Endothelial cell of umbilical vein (primary cell): ENCODE results near the gene MBD5. TPM values are rescaled to one million over a fixed set of nuclear protein-coding genes. Genes with fewer than 3 reads are reported as not detected.

ENCODE experiments used
- BruUV-seq: library from RNA; stranded (reverse); fragments of 400-500 nt; replicated peaks from 2 replicates; lab custom pipeline; 2021; lab: Mats Ljungman, UMichigan
- CTCF ChIA-PET: fragments of 300-600, 350-600 bp; sonication (Branson Sonifier 250); formaldehyde crosslinking; loops from one replicate; lab custom pipeline; 2021; ENCODE audit warnings: antibody characterized with exemption, inconsistent platforms; lab: Charles Lee
- POLR2A ChIA-PET: fragments of 300-600, 350-600 bp; sonication (Branson Sonifier 250); formaldehyde crosslinking; loops from one replicate; lab custom pipeline; 2021; ENCODE audit warnings: antibody characterized with exemption, inconsistent platforms; lab: Charles Lee
- DNase-seq: peaks from one replicate; pipeline ENCODE4 v3.0.0-alpha.2; 2011; ENCODE audit warnings: low read depth, low spot score
- FAIRE-seq: peaks from 2 replicates; lab custom pipeline; 2011; peaks lifted over from hg19 to GRCh38; lab: Jason Lieb, UNC
- H2AFZ ChIP-seq: 2 replicates; pipeline ENCODE4 v1.6.0; 2012; ENCODE audit warnings: low read depth, low read length, control low read depth, inconsistent platforms
- H3K27ac ChIP-seq: 2 replicates; pipeline ENCODE4 v1.5.1; 2011; ENCODE audit warnings: low read depth, mild to moderate bottlenecking, control low read depth, low read length, moderate library complexity; ENCODE audit not compliant: insufficient read depth
- H3K27me3 ChIP-seq, 2 experiments: 2 replicates each; pipeline versions ENCODE4 v1.6.0 to v1.6.1; 2011; ENCODE audit warnings: low read length in 2 of 2, mixed read lengths in 1 of 2; ENCODE audit not compliant: control insufficient read depth in 2 of 2, insufficient read depth in 2 of 2
- H3K36me3 ChIP-seq, 2 experiments: 2 replicates in 1 of 2; 3 replicates in 1 of 2; pipeline ENCODE4 v1.5.1; 2011; ENCODE audit warnings: low read length in 2 of 2, mild to moderate bottlenecking in 1 of 2, moderate library complexity in 1 of 2; ENCODE audit not compliant: control insufficient read depth in 2 of 2, insufficient read depth in 2 of 2; ENCODE audit errors: extremely low read depth in 1 of 2
- H3K4me1 ChIP-seq: 3 replicates; pipeline ENCODE4 v1.5.1; 2011; ENCODE audit warnings: mild to moderate bottlenecking, low read length; ENCODE audit not compliant: control insufficient read depth, insufficient read depth; ENCODE audit errors: extremely low read depth
- H3K4me2 ChIP-seq: 2 replicates; pipeline ENCODE4 v1.6.1; 2011; ENCODE audit warnings: low read length, control low read depth, mixed read lengths; ENCODE audit not compliant: insufficient read depth
- H3K4me3 ChIP-seq, 3 experiments: fragments of 200-600 bp in 1 of 3; sonication (generic), shearing (Covaris generic) in 1 of 3; replicated peaks in 1 of 3; 2 replicates each; pipeline ENCODE4 v1.5.1; 2011 to 2016; ENCODE audit warnings: control low read depth in 3 of 3, low read length in 3 of 3, mild to moderate bottlenecking in 2 of 3, inconsistent platforms in 1 of 3, low read depth in 1 of 3, moderate library complexity in 1 of 3; ENCODE audit not compliant: insufficient read depth in 1 of 3
- H3K79me2 ChIP-seq: 2 replicates; pipeline ENCODE4 v1.6.0; 2012; ENCODE audit warnings: low read length, inconsistent platforms; ENCODE audit not compliant: control insufficient read depth, insufficient read depth
- H3K9ac ChIP-seq: replicated peaks from 2 replicates; pipeline ENCODE3; 2011; ENCODE audit warnings: low read length, control low read depth; ENCODE audit not compliant: insufficient read depth; ENCODE audit errors: extremely low read depth
- H3K9me1 ChIP-seq: replicated peaks from 3 replicates; pipeline ENCODE4 v1.6.0; 2011; ENCODE audit warnings: mild to moderate bottlenecking, low read length; ENCODE audit not compliant: control insufficient read depth, insufficient read depth; ENCODE audit errors: extremely low read depth
- H3K9me3 ChIP-seq: replicated peaks from 2 replicates; pipeline ENCODE4 v1.5.1; 2012; ENCODE audit warnings: low read length, inconsistent platforms; ENCODE audit not compliant: control insufficient read depth, insufficient read depth
- H4K20me1 ChIP-seq: replicated peaks from 2 replicates; pipeline ENCODE3; 2011; ENCODE audit warnings: mild to moderate bottlenecking, low read length; ENCODE audit not compliant: control insufficient read depth, insufficient read depth; ENCODE audit errors: extremely low read depth
- EZH2 ChIP-seq: IDR thresholded peaks from 2 replicates; pipeline ENCODE4 v1.6.1; 2012; ENCODE audit warnings: borderline replicate concordance, low read depth, mild to moderate bottlenecking, moderate library complexity, low read length, inconsistent platforms; ENCODE audit not compliant: severe bottlenecking
- FOS ChIP-seq: IDR thresholded peaks from 2 replicates; pipeline ENCODE4 v1.6.1; 2011; ENCODE audit warnings: mild to moderate bottlenecking, low read length, moderate library complexity, borderline replicate concordance; ENCODE audit not compliant: insufficient read depth
- GATA2 ChIP-seq: IDR thresholded peaks from 2 replicates; pipeline ENCODE4 v1.7.0; 2011; ENCODE audit warnings: low read depth, mild to moderate bottlenecking, moderate library complexity, mixed read lengths, low read length; ENCODE audit not compliant: insufficient read length, insufficient read depth
- JUN ChIP-seq: IDR thresholded peaks from 2 replicates; pipeline ENCODE4 v1.6.1; 2011; ENCODE audit warnings: borderline replicate concordance, low read depth; ENCODE audit not compliant: insufficient read length, insufficient read depth
- MYC ChIP-seq: IDR thresholded peaks from one replicate; pipeline ENCODE4 v1.6.1; 2011; ENCODE audit warnings: mild to moderate bottlenecking, low read depth, low read length
- POLR2A ChIP-seq: IDR thresholded peaks from 2 replicates; pipeline ENCODE4 v1.6.1; 2012; ENCODE audit warnings: low read depth, mild to moderate bottlenecking, control low read depth, low read length
- POLR2AphosphoS5 ChIP-seq: IDR thresholded peaks from 2 replicates; pipeline ENCODE4 v1.6.1; 2012; ENCODE audit warnings: low read depth, mild to moderate bottlenecking, control low read depth, low read length, moderate library complexity; ENCODE audit not compliant: insufficient read depth
- dilution Hi-C: fragments of 300-500 bp; cut with MboI; formaldehyde crosslinking; loops from one replicate; pipeline ENCODE4 v1.15.0; 2019; ENCODE audit warnings: low sequenced_read_pairs; ENCODE audit not compliant: extremely low pct_ligation_motif_present
- intact Hi-C: fragments of 100-400 bp; cut with micrococcal nuclease; formaldehyde crosslinking; loops from one replicate; pipeline ENCODE4 v1.10.0; 2022
- polyA plus RNA-seq, 4 experiments: library from polyadenylated mRNA; depleted of rRNA in 3 of 4; stranded (reverse) in 3 of 4; unstranded in 1 of 4; fragments of >200 nt; gene quantifications; 2 replicates each; pipeline versions ENCODE4 v1.2.1 to v1.2.3, GENCODE V29; 2011 to 2012; ENCODE audit warnings: missing spikeins in 1 of 4
- total RNA-seq: library from RNA; stranded (reverse); gene quantifications from 2 replicates; pipeline ENCODE4 v1.2.3, GENCODE V29; 2021
- TF ChIP-seq, protein P1 (sequence below), 2 donors: IDR thresholded peaks; 1 replicate in 1 of 2; 2 replicates in 1 of 2; pipeline ENCODE4 v1.5.1; 2011; ENCODE audit warnings: low read length in 2 of 2, mild to moderate bottlenecking in 2 of 2, moderate library complexity in 2 of 2, control low read depth in 1 of 2, inconsistent platforms in 1 of 2, low read depth in 1 of 2; ENCODE audit not compliant: insufficient read depth in 1 of 2; ENCODE audit errors: extremely low read depth in 1 of 2

Gene MBD5
- total and polyA plus RNA-seq, 2 donors (not counting 3 experiments of a cell fraction or from before 2014, with no cell fraction given): 11.3 to 37.0 TPM

DNA sequence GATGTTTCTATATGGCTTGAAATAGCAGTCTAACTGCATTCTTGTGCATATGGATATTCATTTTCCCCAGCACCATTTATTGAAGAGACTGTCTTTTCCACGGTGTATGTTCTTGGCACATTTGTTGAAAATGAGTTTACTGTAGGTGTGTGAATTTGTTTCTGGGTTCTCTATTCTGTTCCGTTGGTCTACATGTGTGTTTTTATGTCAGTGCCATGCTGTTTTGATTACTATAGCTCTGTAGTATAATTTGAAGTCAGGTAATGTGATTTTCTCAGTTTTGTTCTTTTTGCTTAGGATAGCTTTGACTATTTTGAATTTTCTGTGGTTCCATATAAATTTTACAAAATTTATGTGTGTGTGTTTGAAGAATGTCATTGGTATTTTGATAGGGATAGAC, 201.0 kb downstream of the MBD5 start:
- dilution Hi-C loops: no loop called here
- H3K4me1 ChIP-seq: no peaks in the 10 kb centered on the region
- no peaks in the 10 kb centered on the region for H3K27me3 ChIP-seq
- H3K9me1 ChIP-seq: no peaks in the 10 kb centered on the region
- TF ChIP-seq JUN: no peak
- TF ChIP-seq, protein P1, sequence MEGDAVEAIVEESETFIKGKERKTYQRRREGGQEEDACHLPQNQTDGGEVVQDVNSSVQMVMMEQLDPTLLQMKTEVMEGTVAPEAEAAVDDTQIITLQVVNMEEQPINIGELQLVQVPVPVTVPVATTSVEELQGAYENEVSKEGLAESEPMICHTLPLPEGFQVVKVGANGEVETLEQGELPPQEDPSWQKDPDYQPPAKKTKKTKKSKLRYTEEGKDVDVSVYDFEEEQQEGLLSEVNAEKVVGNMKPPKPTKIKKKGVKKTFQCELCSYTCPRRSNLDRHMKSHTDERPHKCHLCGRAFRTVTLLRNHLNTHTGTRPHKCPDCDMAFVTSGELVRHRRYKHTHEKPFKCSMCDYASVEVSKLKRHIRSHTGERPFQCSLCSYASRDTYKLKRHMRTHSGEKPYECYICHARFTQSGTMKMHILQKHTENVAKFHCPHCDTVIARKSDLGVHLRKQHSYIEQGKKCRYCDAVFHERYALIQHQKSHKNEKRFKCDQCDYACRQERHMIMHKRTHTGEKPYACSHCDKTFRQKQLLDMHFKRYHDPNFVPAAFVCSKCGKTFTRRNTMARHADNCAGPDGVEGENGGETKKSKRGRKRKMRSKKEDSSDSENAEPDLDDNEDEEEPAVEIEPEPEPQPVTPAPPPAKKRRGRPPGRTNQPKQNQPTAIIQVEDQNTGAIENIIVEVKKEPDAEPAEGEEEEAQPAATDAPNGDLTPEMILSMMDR (IDR thresholded peaks at IDR 0.05; ENCODE audit: extremely low read depth in 1 of 2, insufficient read depth in 1 of 2, low read depth in 1 of 2, low read length in 2 of 2): no peak
- TF ChIP-seq POLR2AphosphoS5: no peak
- no peak for TF ChIP-seq POLR2A
- no peak for TF ChIP-seq FOS
- TF ChIP-seq GATA2: no peak
- TF ChIP-seq MYC: no peak
- TF ChIP-seq EZH2: no peak
- FAIRE-seq: no peak
- H2AFZ ChIP-seq: no peak overlapping the region
- no peaks in the 10 kb centered on the region for H3K9me3 ChIP-seq
- no TSS peak for BruUV-seq
- POLR2A ChIA-PET: no interaction called here
- CTCF ChIA-PET: no interaction called here
- no peak for DNase-seq
- no peak overlapping the region for H3K4me2 ChIP-seq
- H3K36me3 ChIP-seq: no peaks in the 10 kb centered on the region
- no peaks in the 10 kb centered on the region for H3K79me2 ChIP-seq
- no peaks in the 10 kb centered on the region for H4K20me1 ChIP-seq
- intact Hi-C loops: no loop called here
- no peak overlapping the region for H3K9ac ChIP-seq
- no peak overlapping the region for H3K4me3 ChIP-seq
- H3K27ac ChIP-seq: no peak overlapping the region
